GM18505 (cell line): ENCODE results near the gene SOX12.
"Not testable (repeated sequence)": the region's sequence is repeated elsewhere in the genome, so short reads cannot be mapped to it uniquely, and the experiment has no call there.

Experiments
- ATAC-seq: cut with Tn5 transposase; IDR thresholded peaks from one replicate; pipeline ENCODE4 v1.9.1; 2021; ENCODE audit not compliant: unreplicated experiment
- POLR2A ChIP-seq: IDR thresholded peaks from 4 replicates; pipeline ENCODE4 v1.6.1; 2011; ENCODE audit warnings: borderline replicate concordance; ENCODE audit not compliant: insufficient read depth, insufficient read length; ENCODE audit errors: extremely low read depth

Gene SOX12

GRCh38 chr20:368915-369314, 43.6 kb downstream of the SOX12 start:
- ATAC-seq = no peak
- no peak for TF ChIP-seq POLR2A

DNA sequence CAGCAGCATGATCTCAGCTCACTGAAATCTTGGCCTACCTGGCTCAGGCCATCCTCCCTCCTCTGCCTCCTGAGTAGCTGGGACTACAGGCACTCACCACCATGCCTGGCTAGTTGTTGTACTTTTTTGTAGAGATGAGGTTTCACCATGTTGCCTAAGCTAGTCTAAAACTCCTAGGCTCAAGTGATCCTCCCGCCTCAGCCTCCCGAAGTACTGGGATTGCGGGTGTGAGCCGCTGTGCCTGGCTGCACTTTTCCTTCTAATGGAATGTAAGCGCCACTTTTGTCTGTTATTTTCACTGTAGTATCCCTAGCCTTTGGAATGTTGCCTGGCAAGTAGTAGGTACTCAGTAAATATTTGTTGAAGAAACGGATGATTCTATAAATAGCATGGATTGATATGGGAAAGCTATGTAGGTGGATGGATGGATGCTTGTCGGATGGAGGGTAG, 44.8 kb downstream of the SOX12 start:
- ATAC-seq = no peak
- no peak for TF ChIP-seq POLR2A

GRCh38 chr20:370977-371754, 45.8 kb downstream of the SOX12 start:
- no peak for ATAC-seq
- TF ChIP-seq POLR2A = no peak

DNA sequence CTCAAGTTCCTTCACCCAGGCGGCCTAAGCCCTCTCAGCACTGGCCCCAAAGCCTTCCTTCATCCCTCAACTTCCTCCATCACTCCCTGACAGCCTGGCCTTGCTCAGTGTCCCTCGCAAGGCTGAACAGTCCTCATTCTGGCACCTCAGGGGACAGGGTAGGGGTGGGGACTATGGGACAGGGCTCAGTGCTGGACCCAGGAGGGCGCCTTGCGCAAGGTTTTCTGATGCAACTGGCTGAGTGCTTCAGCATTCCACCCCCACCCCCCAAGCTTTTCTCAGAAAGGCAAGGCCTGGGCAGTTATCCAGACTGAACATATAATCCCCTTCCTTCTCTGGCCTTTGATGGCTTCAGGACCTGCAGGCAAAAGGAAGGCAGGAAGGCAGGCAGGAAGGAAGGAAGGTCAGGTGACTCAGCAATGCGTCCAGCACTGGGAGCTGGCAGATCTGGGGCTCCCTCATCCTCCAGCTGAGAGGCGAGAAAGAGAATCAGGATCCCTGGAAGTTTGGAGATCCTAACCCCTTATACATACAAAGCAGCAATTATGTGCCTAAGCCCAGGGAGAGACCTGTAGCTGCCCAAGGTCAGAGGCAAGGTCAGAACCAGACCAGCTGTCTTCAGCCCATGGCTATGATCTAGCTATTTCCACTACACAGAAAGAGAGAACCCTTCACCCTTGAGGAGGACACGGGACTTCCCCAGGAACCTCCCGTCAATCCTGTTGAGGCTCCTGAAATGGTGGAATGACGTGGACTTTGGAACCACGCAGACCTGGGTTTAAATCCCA, 46.6 kb downstream of the SOX12 start:
- no peak for TF ChIP-seq POLR2A
- ATAC-seq = no peak

DNA sequence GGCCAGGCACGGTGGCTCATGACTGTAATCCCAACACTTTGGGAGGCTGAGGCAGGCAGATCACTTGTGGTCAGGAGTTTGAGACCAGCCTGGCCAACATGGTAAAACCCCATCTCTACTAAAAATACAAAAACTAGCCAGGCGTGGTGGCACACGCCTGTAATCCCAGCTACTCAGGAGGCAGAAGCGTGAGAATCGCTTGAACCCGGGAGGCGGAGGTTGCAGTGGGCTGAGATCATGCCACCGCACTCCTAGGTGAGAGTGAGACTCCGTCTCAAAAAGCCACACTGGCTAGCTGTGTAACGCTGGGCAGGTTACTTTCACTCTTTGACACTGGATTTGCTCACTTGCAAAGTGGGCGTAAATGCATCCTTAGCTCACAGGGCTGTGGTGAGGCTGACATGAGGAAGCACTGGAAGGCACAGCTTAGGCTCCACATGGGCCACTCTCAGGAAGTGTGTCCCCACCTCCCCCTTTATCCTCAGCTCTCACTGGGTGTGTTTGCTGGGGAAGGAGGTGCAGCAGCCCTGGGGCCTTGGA, 47.3 kb downstream of the SOX12 start:
- not testable (repeated sequence) for ATAC-seq

GRCh38 chr20:373171-373890, 48.0 kb downstream of the SOX12 start:
- TF ChIP-seq POLR2A = no peak
- ATAC-seq = no peak

DNA sequence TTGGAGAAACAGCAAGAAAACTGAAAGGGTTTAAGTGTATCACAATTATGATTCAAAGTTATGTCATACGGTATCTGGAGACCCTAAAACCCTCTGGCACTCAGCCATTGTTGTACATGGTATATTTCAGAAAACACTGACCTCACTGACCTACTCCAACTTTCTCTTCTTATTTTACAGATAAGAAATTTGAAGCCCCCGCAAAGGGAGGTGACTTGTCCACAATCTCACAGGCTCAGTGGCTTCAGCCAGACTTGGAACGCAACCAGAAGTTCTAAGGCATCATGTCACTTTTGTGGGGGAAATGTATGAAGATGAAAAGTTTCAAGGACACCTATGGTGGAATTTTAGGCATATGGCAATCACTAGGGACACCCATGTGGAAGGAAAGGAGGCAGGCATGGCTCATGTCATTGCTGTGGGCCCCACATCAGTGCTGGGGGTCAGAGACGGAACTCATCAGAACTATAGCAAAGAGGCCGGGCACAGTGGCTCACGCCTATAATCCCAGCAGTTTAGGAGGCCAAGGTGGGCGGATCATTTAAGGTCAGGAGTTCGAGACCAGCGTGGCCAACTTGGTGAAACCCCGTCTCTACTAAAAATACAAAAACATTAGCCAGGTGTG, 50.0 kb downstream of the SOX12 start:
- no peak for ATAC-seq
- no peak for TF ChIP-seq POLR2A

- no peak for TF ChIP-seq POLR2A
- no peak for ATAC-seq
Measured at GRCh38 chr20:376089-376488, 50.7 kb downstream of the SOX12 start.

DNA sequence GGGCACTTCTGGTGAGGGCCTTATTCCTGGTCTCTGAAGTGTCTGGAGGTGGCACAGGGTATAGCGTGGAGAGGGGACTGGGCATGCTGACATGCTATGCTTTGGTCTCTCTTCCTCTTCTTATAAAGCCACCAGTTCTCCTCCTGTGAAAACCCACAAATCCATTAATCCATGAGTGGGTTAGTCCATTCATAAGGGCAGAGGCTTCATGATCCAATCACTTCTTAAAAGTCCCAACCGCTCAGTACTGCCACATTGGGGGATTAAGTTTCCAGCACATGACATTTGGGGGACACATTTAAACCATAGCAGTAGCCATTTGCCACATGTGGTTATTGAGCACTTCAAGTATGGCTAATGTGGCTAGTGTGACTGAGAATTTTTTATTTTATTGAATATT, 51.4 kb downstream of the SOX12 start:
- no peak for TF ChIP-seq POLR2A
- no peak for ATAC-seq

DNA sequence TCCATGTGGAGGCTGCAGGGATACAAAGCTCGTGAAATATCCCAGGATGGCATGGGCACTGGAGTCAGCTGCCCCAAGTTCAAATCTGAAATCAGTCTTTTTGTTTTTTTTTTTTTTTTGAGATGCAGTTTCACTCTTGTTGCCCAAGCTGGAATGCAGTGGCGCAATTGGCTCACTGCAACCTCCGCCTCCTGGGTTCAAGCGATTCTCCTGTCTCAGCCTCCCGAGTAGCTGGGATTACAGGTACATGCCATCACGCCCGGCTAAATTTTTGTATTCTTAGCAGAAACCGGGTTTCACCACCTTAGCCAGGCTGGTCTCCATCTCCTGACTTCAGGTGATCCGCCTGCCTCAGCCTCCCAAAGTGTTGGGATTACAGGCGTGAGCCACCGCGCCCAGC, 52.2 kb downstream of the SOX12 start:
- not testable (repeated sequence) for ATAC-seq

DNA sequence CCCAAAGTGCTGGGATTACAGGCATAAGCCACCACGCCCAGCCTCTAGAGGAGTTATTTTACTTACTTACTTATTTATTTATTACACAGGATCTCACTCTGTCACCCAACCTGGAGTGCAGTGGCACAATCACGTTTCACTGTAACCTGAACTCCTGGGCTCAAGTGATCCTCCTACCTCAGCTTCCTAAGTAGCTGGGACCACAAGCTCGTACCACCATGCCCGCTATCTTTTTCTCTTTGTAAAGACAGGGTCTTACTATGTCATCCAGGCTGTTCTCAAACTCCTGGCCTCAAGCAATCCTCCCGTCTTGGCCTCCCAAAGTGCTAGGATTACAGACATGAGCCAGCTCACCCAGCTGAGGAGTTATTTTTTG, 53.6 kb downstream of the SOX12 start:
- no peak for TF ChIP-seq POLR2A

More for the DNA sequence above, 53.6 kb downstream of the SOX12 start:
- no peak for ATAC-seq
